ENCODE results near the gene MTCP1.

DNA sequence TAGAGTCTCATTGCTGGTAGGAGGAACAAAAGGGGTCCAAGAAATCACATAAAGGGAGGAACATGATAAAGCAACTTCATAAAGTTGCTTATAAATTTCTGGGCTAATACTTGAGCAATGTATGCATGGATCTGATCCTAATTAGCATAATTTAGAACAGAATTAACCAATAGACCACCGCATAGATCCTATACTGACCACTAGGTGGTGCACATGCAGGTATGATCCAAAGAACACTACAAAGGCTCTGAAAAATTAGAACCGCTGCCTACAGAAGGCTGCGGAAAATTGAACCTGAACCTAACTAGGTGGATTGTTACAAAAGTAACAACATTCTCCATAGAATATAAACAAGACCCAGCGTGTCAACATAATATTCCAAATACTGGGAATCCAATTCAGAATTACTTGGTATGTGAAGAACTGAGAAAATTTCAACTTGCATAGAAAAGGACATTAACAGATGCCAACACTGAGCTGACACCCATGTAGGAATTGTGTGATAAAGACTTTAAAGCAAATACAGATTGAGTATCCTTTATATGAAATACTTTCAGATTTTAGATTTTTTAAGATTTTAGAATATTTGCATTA lies 23.6 kb upstream of the MTCP1 start:
- TF ChIP-seq, protein P1, sequence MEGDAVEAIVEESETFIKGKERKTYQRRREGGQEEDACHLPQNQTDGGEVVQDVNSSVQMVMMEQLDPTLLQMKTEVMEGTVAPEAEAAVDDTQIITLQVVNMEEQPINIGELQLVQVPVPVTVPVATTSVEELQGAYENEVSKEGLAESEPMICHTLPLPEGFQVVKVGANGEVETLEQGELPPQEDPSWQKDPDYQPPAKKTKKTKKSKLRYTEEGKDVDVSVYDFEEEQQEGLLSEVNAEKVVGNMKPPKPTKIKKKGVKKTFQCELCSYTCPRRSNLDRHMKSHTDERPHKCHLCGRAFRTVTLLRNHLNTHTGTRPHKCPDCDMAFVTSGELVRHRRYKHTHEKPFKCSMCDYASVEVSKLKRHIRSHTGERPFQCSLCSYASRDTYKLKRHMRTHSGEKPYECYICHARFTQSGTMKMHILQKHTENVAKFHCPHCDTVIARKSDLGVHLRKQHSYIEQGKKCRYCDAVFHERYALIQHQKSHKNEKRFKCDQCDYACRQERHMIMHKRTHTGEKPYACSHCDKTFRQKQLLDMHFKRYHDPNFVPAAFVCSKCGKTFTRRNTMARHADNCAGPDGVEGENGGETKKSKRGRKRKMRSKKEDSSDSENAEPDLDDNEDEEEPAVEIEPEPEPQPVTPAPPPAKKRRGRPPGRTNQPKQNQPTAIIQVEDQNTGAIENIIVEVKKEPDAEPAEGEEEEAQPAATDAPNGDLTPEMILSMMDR (IDR thresholded peaks at IDR 0.05; ENCODE audit: poor library complexity, severe bottlenecking), result peak; percentile 63
- no peak for TF ChIP-seq TAF1 (IDR thresholded peaks at IDR 0.05; ENCODE audit: low read depth)
- TF ChIP-seq MXI1 (conservative IDR thresholded peaks at IDR 0.05; ENCODE audit: poor library complexity, severe bottlenecking), result no peak
- TF ChIP-seq EP300 (conservative IDR thresholded peaks at IDR 0.05; ENCODE audit: poor library complexity, severe bottlenecking), result no peak
- TF ChIP-seq EZH2 (IDR thresholded peaks at IDR 0.05; ENCODE audit: borderline replicate concordance, insufficient read depth, low read length, poor library complexity, severe bottlenecking), result no peak
- no peak for TF ChIP-seq POLR2AphosphoS5 (IDR thresholded peaks at IDR 0.05)
- peak; percentile 50 for TF ChIP-seq RAD21 (conservative IDR thresholded peaks at IDR 0.05)
- TF ChIP-seq, protein P2, sequence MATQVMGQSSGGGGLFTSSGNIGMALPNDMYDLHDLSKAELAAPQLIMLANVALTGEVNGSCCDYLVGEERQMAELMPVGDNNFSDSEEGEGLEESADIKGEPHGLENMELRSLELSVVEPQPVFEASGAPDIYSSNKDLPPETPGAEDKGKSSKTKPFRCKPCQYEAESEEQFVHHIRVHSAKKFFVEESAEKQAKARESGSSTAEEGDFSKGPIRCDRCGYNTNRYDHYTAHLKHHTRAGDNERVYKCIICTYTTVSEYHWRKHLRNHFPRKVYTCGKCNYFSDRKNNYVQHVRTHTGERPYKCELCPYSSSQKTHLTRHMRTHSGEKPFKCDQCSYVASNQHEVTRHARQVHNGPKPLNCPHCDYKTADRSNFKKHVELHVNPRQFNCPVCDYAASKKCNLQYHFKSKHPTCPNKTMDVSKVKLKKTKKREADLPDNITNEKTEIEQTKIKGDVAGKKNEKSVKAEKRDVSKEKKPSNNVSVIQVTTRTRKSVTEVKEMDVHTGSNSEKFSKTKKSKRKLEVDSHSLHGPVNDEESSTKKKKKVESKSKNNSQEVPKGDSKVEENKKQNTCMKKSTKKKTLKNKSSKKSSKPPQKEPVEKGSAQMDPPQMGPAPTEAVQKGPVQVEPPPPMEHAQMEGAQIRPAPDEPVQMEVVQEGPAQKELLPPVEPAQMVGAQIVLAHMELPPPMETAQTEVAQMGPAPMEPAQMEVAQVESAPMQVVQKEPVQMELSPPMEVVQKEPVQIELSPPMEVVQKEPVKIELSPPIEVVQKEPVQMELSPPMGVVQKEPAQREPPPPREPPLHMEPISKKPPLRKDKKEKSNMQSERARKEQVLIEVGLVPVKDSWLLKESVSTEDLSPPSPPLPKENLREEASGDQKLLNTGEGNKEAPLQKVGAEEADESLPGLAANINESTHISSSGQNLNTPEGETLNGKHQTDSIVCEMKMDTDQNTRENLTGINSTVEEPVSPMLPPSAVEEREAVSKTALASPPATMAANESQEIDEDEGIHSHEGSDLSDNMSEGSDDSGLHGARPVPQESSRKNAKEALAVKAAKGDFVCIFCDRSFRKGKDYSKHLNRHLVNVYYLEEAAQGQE (IDR thresholded peaks at IDR 0.05; ENCODE audit: borderline replicate concordance), result no peak

Measured in neural cell (in vitro differentiated cells).